ENCODE measurements around the gene SEL1L3.

Gene SEL1L3

GRCh38 chr4:25700661-25701060 lies 162.1 kb downstream of the SEL1L3 start:
- Histone ChIP-seq H3K9me3 (ENCODE audit: insufficient read depth, low read length, severe bottlenecking) (no peaks in the 10 kb centered on the region), H3K4me1 (ENCODE audit: insufficient read depth, low read length) (no peaks in the 10 kb centered on the region), H2AFZ (ENCODE audit: low read depth, low read length) (no peak overlapping the region), H3K4me3 (ENCODE audit: low read depth in 1 of 2, low read length in 2 of 2) (no peak overlapping the region), H3K9ac (ENCODE audit: low read depth, low read length) (no peak overlapping the region), H3K27me3 (ENCODE audit: insufficient read depth, low read length, poor library complexity) (no peaks in the 10 kb centered on the region), H3K79me2 (ENCODE audit: insufficient read depth, low read length) (no peaks in the 10 kb centered on the region), H3K4me2 (ENCODE audit: insufficient read depth, low read length) (no peak overlapping the region), H3K36me3 (ENCODE audit: insufficient read depth, low read length) (no peaks in the 10 kb centered on the region), H4K20me1 (ENCODE audit: insufficient read depth, low read length) (no peaks in the 10 kb centered on the region), H3K27ac (ENCODE audit: low read length) (no peak overlapping the region)
- no peak for TF ChIP-seq EZH2 (IDR thresholded peaks at IDR 0.05; ENCODE audit: borderline replicate concordance, low read depth, low read length, severe bottlenecking)
- TF ChIP-seq, protein P1, sequence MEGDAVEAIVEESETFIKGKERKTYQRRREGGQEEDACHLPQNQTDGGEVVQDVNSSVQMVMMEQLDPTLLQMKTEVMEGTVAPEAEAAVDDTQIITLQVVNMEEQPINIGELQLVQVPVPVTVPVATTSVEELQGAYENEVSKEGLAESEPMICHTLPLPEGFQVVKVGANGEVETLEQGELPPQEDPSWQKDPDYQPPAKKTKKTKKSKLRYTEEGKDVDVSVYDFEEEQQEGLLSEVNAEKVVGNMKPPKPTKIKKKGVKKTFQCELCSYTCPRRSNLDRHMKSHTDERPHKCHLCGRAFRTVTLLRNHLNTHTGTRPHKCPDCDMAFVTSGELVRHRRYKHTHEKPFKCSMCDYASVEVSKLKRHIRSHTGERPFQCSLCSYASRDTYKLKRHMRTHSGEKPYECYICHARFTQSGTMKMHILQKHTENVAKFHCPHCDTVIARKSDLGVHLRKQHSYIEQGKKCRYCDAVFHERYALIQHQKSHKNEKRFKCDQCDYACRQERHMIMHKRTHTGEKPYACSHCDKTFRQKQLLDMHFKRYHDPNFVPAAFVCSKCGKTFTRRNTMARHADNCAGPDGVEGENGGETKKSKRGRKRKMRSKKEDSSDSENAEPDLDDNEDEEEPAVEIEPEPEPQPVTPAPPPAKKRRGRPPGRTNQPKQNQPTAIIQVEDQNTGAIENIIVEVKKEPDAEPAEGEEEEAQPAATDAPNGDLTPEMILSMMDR (IDR thresholded peaks at IDR 0.05; ENCODE audit: borderline replicate concordance, extremely low read depth, low read length, poor library complexity, severe bottlenecking), result no peak
- no peak for DNase-seq
- no peak for ATAC-seq (ENCODE audit: insufficient read depth, low read depth)

GRCh38 chr4:25697516-25697915 lies 165.3 kb downstream of the SEL1L3 start:
- Histone ChIP-seq H3K4me1 (ENCODE audit: insufficient read depth, low read length) (no peaks in the 10 kb centered on the region), H3K4me3 (ENCODE audit: low read depth in 1 of 2, low read length in 2 of 2) (no peak overlapping the region), H3K9ac (ENCODE audit: low read depth, low read length) (no peak overlapping the region), H3K4me2 (ENCODE audit: insufficient read depth, low read length) (no peak overlapping the region), H3K79me2 (ENCODE audit: insufficient read depth, low read length) (no peaks in the 10 kb centered on the region), H3K27ac (ENCODE audit: low read length) (no peak overlapping the region), H4K20me1 (ENCODE audit: insufficient read depth, low read length) (no peaks in the 10 kb centered on the region), H3K27me3 (ENCODE audit: insufficient read depth, low read length, poor library complexity) (no peaks in the 10 kb centered on the region), H3K9me3 (ENCODE audit: insufficient read depth, low read length, severe bottlenecking) (no peaks in the 10 kb centered on the region), H2AFZ (ENCODE audit: low read depth, low read length) (no peak overlapping the region), H3K36me3 (ENCODE audit: insufficient read depth, low read length) (no peaks in the 10 kb centered on the region)
- no peak for TF ChIP-seq EZH2 (IDR thresholded peaks at IDR 0.05; ENCODE audit: borderline replicate concordance, low read depth, low read length, severe bottlenecking)
- TF ChIP-seq, protein P1 (IDR thresholded peaks at IDR 0.05; ENCODE audit: borderline replicate concordance, extremely low read depth, low read length, poor library complexity, severe bottlenecking), result no peak
- DNase-seq, result no peak
- ATAC-seq (ENCODE audit: insufficient read depth, low read depth), result no peak
